Activated CD8-positive, alpha-beta memory T cell treated with anti-CD3 and anti-CD28 coated beads, Interleukin-2, amount 10 ng/mL, durations not matched to agents 7 days and 5 days (primary cell): ENCODE measurements around the gene KDM5B. TPM values are rescaled to one million over a fixed set of nuclear protein-coding genes. Genes with fewer than 3 reads are reported as not detected.

ENCODE experiments used
- ATAC-seq: fragments of 150-1000 bp; cut with Tn5 transposase; one replicate; pipeline ENCODE4 v1.10.0; 2021; ENCODE audit warnings: moderate library complexity
- CTCF ChIA-PET: fragments of 350-600 bp; sonication (Branson Sonifier 250); formaldehyde crosslinking; loops from one replicate; lab custom pipeline; 2021; ENCODE audit warnings: antibody characterized with exemption; lab: Charles Lee
- DNase-seq: peaks from one replicate; pipeline ENCODE4 v3.0.0-alpha.2; 2020
- H3K27ac Mint-ChIP-seq: one replicate; pipeline ENCODE4 v1.8.0; 2021; ENCODE audit warnings: mild to moderate bottlenecking, mixed read lengths
- H3K27me3 Mint-ChIP-seq: one replicate; pipeline ENCODE4 v1.8.0; 2021; ENCODE audit warnings: mixed read lengths
- H3K36me3 Mint-ChIP-seq: one replicate; pipeline ENCODE4 v1.8.0; 2021; ENCODE audit warnings: mild to moderate bottlenecking, mixed read lengths
- H3K4me1 Mint-ChIP-seq: one replicate; pipeline ENCODE4 v1.8.0; 2021; ENCODE audit warnings: mixed read lengths
- H3K4me3 Mint-ChIP-seq: one replicate; pipeline ENCODE4 v1.8.0; 2021; ENCODE audit warnings: mild to moderate bottlenecking, moderate library complexity, mixed read lengths
- H3K9me3 Mint-ChIP-seq: one replicate; pipeline ENCODE4 v1.8.0; 2022; ENCODE audit warnings: low read depth, mixed read lengths
- total RNA-seq, 2 experiments: library from RNA; stranded (reverse); gene quantifications; one replicate each; pipeline ENCODE4 v1.2.3, GENCODE V29; 2021

KDM5B gene
- total RNA-seq, 2 experiments from 2014 or later, result 31.1 to 69.9 TPM

DNA sequence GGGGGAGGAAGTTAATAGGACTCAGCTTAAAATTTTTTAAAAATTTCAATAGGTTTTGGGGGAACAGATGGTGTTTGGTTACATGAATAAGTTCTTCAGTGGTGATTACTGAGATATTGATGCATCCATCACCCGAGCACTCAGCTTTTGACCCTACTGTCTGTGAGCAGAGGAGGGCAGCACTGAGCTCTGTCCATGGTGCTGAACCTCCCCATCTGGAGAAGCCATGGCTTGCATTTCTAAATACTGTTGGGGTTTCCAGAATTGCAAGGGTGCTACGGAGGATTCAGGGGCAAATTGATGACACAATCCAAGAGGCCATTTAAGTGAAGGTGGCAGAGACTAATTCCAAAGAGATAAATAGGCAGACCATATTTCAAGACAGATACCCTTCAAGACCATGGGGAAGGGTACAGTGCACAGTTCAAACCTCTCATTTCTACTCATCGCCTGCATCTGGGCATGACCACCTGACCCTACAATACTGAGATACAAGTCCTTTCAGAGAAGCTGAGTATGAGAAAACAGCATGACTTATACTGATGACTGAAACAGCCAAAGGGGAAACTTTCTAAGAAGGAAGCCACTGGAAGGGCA is 115.2 kb downstream of the KDM5B start:
- H3K4me1 Mint-ChIP-seq, result peaks cover 1% of the 10 kb centered on the region
- no peaks in the 10 kb centered on the region for H3K9me3 Mint-ChIP-seq
- ATAC-seq, result peak; percentile 77
- H3K4me3 Mint-ChIP-seq, result no peak overlapping the region
- DNase-seq, result peak; percentile 81
- H3K27me3 Mint-ChIP-seq, result peaks cover 37% of the 10 kb centered on the region
- CTCF ChIA-PET, result interaction anchor here (0.9 to 1.1 kb wide), 3 partner anchors 10 to 23 kb away, joined by 3 to 4 read pairs (median 3); no protein-coding TSS in a partner anchor
- no peak overlapping the region for H3K27ac Mint-ChIP-seq
- H3K36me3 Mint-ChIP-seq, result no peaks in the 10 kb centered on the region

GRCh38 chr1:202691816-202692215 is 116.4 kb downstream of the KDM5B start:
- DNase-seq, result no peak
- Mint-ChIP-seq H3K36me3 (no peaks in the 10 kb centered on the region), H3K4me3 (no peak overlapping the region), H3K27ac (no peak overlapping the region), H3K9me3 (no peaks in the 10 kb centered on the region), H3K27me3 (peaks cover 28% of the 10 kb centered on the region), H3K4me1 (no peaks in the 10 kb centered on the region)
- CTCF ChIA-PET, result no interaction called here
- no peak for ATAC-seq

DNA sequence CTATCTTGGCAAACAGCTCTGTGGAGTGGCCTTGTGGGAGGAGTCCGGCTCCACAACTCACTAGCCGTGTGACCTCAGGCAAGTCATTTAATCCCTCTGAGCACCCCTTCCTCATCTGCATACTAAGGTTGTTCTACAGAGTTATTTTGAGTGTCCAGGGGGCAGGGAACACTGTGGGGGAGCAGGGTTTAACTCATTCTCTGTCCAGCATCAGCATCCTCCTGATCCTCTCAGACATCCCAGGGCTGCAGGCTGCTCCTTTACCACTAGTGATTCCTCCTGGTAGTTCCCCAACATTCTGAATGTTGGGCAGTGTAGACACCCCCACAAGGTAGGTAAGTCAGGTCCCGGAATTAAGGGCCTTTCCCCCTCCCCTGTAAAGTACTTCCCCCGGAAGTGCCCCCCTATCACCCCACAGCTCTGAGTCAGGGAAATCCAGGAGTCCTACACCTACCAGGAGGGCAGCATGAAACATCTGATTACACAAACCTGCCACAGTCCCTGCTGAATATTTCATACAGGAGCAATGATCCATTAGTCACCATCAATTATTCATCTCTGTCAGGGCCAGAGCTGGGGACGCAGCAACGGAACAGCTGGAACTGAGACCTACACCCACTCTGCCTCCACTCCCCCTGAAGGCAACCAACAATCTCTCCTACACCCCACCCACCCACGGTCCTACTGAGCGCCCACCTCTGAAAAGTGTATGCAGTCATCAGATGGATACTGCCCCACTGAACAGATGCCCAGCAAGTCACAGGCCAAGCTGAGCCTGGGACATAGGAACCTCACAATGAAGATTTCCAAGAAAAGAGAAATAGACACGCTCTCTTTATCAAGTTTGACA is 118.5 kb downstream of the KDM5B start:
- ATAC-seq (no peak), DNase-seq (no peak)
- peaks cover 15% of the 10 kb centered on the region for H3K27me3 Mint-ChIP-seq
- no peak overlapping the region for H3K27ac Mint-ChIP-seq
- no peak overlapping the region for H3K4me3 Mint-ChIP-seq
- CTCF ChIA-PET, result interaction anchor here (1.0 kb wide), 1 partner anchor 30 kb away, joined by 5 read pairs; no protein-coding TSS in a partner anchor
- H3K36me3 Mint-ChIP-seq, result no peaks in the 10 kb centered on the region
- no peaks in the 10 kb centered on the region for H3K9me3 Mint-ChIP-seq
- no peaks in the 10 kb centered on the region for H3K4me1 Mint-ChIP-seq

- Mint-ChIP-seq H3K36me3 (no peaks in the 10 kb centered on the region), H3K4me3 (no peak overlapping the region), H3K27ac (no peak overlapping the region), H3K27me3 (peaks cover 19% of the 10 kb centered on the region), H3K4me1 (no peaks in the 10 kb centered on the region), H3K9me3 (no peaks in the 10 kb centered on the region)
- ATAC-seq, result no peak
- DNase-seq, result no peak
- CTCF ChIA-PET, result interaction anchor here (1.0 kb wide), 1 partner anchor 31 kb away, joined by 5 read pairs; no protein-coding TSS in a partner anchor
These were observed 119.1 kb downstream of the KDM5B start for GRCh38 chr1:202689082-202689481.

DNA sequence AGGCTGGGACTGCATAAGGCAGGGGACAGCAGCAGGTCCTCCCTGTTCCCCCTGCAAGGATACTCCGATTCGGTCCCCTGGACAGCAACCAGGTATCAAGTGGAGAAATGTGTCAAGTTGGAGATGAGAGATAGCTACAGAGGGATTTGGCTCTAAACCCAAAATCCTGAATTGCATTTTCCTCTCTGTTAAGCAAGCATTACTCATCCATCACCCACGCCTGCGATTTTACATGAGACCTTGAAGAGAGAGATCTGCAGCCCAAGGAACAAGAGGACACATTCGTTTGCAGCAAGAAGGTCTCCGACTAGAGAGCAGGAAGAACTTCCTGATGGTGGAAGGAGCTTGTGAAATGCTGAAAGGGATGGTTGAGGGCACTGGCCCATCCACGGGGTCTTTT is 119.8 kb downstream of the KDM5B start:
- no peak overlapping the region for H3K27ac Mint-ChIP-seq
- CTCF ChIA-PET, result interaction anchor here (1.7 kb wide), 1 partner anchor 311 kb away, joined by 3 read pairs; no protein-coding TSS in a partner anchor
- no peaks in the 10 kb centered on the region for H3K9me3 Mint-ChIP-seq
- ATAC-seq (no peak), DNase-seq (no peak)
- no peaks in the 10 kb centered on the region for H3K4me1 Mint-ChIP-seq
- H3K27me3 Mint-ChIP-seq, result peaks cover 20% of the 10 kb centered on the region
- no peaks in the 10 kb centered on the region for H3K36me3 Mint-ChIP-seq
- H3K4me3 Mint-ChIP-seq, result no peak overlapping the region

GRCh38 chr1:202687798-202688197 is 120.4 kb downstream of the KDM5B start:
- no peak overlapping the region for H3K4me3 Mint-ChIP-seq
- no peaks in the 10 kb centered on the region for H3K36me3 Mint-ChIP-seq
- peaks cover 17% of the 10 kb centered on the region for H3K27me3 Mint-ChIP-seq
- H3K9me3 Mint-ChIP-seq, result no peaks in the 10 kb centered on the region
- ATAC-seq (no peak), DNase-seq (no peak)
- H3K4me1 Mint-ChIP-seq, result no peaks in the 10 kb centered on the region
- CTCF ChIA-PET, result interaction anchor here (1.7 kb wide), 1 partner anchor 312 kb away, joined by 3 read pairs; no protein-coding TSS in a partner anchor
- no peak overlapping the region for H3K27ac Mint-ChIP-seq

- Mint-ChIP-seq H3K4me1 (no peaks in the 10 kb centered on the region), H3K36me3 (no peaks in the 10 kb centered on the region), H3K4me3 (no peak overlapping the region), H3K9me3 (no peaks in the 10 kb centered on the region), H3K27ac (no peak overlapping the region), H3K27me3 (peaks cover 20% of the 10 kb centered on the region)
- CTCF ChIA-PET, result interaction anchor here (1.4 to 1.7 kb wide), 2 partner anchors 10 to 312 kb away, joined by 3 to 4 read pairs; no protein-coding TSS in a partner anchor
- ATAC-seq, result no peak
- no peak for DNase-seq
These were observed 120.9 kb downstream of the KDM5B start for GRCh38 chr1:202687370-202687769.

DNA sequence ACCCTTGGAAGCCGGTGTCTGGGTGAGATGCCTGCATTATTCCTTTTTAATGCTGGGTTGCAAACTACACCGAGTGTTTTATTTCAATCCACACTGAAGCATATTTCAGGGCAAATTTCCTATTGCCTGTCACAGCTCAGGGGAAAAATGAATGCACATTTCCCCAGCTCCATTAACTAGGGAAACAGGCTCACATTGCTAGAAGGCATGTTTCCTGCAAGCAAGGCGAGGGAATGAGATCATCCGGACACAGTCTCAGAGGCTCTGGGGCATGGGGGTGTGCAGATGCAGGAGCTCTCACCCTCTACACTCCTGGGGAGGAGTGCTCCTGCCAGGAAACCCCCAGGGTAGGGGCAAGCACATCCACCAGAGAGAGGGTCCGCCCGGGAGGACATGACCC is 122.6 kb downstream of the KDM5B start:
- no peaks in the 10 kb centered on the region for H3K9me3 Mint-ChIP-seq
- no peak overlapping the region for H3K27ac Mint-ChIP-seq
- no peaks in the 10 kb centered on the region for H3K36me3 Mint-ChIP-seq
- CTCF ChIA-PET, result interaction anchor here (1.4 kb wide), 1 partner anchor 11 kb away, joined by 4 read pairs; no protein-coding TSS in a partner anchor
- DNase-seq (no peak), ATAC-seq (no peak)
- H3K4me3 Mint-ChIP-seq, result no peak overlapping the region
- no peaks in the 10 kb centered on the region for H3K4me1 Mint-ChIP-seq
- H3K27me3 Mint-ChIP-seq, result peaks cover 23% of the 10 kb centered on the region

GRCh38 chr1:202684716-202685115 is 123.5 kb downstream of the KDM5B start:
- CTCF ChIA-PET, result no interaction called here
- Mint-ChIP-seq H3K27me3 (peaks cover 27% of the 10 kb centered on the region), H3K4me3 (no peak overlapping the region), H3K4me1 (no peaks in the 10 kb centered on the region), H3K36me3 (no peaks in the 10 kb centered on the region), H3K9me3 (no peaks in the 10 kb centered on the region), H3K27ac (no peak overlapping the region)
- DNase-seq (no peak), ATAC-seq (no peak)

GRCh38 chr1:202683029-202683428 is 125.2 kb downstream of the KDM5B start:
- Mint-ChIP-seq H3K4me1 (no peaks in the 10 kb centered on the region), H3K36me3 (peaks cover 2% of the 10 kb centered on the region), H3K27me3 (peaks cover 39% of the 10 kb centered on the region), H3K4me3 (no peak overlapping the region), H3K27ac (no peak overlapping the region), H3K9me3 (no peaks in the 10 kb centered on the region)
- CTCF ChIA-PET, result interaction anchor here (1.1 to 1.6 kb wide), 2 partner anchors 10 to 494 kb away, joined by 3 to 4 read pairs; no protein-coding TSS in a partner anchor
- DNase-seq (no peak), ATAC-seq (no peak)

GRCh38 chr1:202682477-202682876 is 125.7 kb downstream of the KDM5B start:
- Mint-ChIP-seq H3K27ac (no peak overlapping the region), H3K4me3 (no peak overlapping the region), H3K4me1 (no peaks in the 10 kb centered on the region), H3K9me3 (no peaks in the 10 kb centered on the region), H3K36me3 (peaks cover 2% of the 10 kb centered on the region), H3K27me3 (peaks cover 39% of the 10 kb centered on the region)
- ATAC-seq, result no peak
- DNase-seq, result no peak
- CTCF ChIA-PET, result interaction anchor here (1.1 to 1.6 kb wide), 2 partner anchors 10 to 493 kb away, joined by 3 to 4 read pairs; no protein-coding TSS in a partner anchor

- DNase-seq, result no peak
- H3K36me3 Mint-ChIP-seq, result peaks cover 2% of the 10 kb centered on the region
- H3K4me3 Mint-ChIP-seq, result no peak overlapping the region
- CTCF ChIA-PET, result interaction anchor here (1.1 to 1.6 kb wide), 2 partner anchors 11 to 492 kb away, joined by 3 to 4 read pairs; no protein-coding TSS in a partner anchor
- H3K9me3 Mint-ChIP-seq, result no peaks in the 10 kb centered on the region
- no peak overlapping the region for H3K27ac Mint-ChIP-seq
- no peak for ATAC-seq
- no peaks in the 10 kb centered on the region for H3K4me1 Mint-ChIP-seq
- H3K27me3 Mint-ChIP-seq, result peaks cover 38% of the 10 kb centered on the region
These were observed 126.3 kb downstream of the KDM5B start for GRCh38 chr1:202681736-202682420.
